GM12875 (cell line): Measurements from ENCODE around the gene S100A12.

Experiments
- H3K4me3 ChIP-seq: one replicate; pipeline ENCODE4 v1.5.1; 2011; ENCODE audit warnings: low read depth, low read length, control low read depth
- TF ChIP-seq, protein P1 (sequence below): IDR thresholded peaks from 2 replicates; pipeline ENCODE4 v1.5.1; 2011; ENCODE audit warnings: low read depth, mild to moderate bottlenecking, control low read depth, inconsistent platforms, low read length, moderate library complexity, borderline replicate concordance; ENCODE audit not compliant: insufficient read depth

S100A12 gene

DNA sequence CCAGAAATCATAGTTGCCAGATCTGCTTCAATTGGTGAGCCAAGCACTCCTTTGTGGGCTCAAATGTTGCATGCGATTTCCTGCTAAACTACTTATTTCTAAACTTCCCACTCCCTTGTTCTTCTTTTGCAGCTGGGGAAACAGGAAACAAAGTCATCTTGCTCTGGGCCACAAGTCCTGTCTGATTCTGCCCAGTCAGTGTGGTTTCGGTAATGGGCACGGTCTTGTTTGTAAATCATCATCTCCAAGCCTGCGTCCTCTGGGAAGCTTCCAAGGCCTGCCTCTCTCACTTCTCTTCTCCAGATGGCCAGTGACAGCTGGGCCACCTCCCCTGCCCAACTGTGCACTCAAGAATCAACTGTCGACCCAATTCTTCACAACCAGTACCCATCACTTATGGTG, 11.1 kb upstream of the S100A12 start:
- TF ChIP-seq, protein P1, sequence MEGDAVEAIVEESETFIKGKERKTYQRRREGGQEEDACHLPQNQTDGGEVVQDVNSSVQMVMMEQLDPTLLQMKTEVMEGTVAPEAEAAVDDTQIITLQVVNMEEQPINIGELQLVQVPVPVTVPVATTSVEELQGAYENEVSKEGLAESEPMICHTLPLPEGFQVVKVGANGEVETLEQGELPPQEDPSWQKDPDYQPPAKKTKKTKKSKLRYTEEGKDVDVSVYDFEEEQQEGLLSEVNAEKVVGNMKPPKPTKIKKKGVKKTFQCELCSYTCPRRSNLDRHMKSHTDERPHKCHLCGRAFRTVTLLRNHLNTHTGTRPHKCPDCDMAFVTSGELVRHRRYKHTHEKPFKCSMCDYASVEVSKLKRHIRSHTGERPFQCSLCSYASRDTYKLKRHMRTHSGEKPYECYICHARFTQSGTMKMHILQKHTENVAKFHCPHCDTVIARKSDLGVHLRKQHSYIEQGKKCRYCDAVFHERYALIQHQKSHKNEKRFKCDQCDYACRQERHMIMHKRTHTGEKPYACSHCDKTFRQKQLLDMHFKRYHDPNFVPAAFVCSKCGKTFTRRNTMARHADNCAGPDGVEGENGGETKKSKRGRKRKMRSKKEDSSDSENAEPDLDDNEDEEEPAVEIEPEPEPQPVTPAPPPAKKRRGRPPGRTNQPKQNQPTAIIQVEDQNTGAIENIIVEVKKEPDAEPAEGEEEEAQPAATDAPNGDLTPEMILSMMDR: no peak
- no peak overlapping the region for H3K4me3 ChIP-seq

DNA sequence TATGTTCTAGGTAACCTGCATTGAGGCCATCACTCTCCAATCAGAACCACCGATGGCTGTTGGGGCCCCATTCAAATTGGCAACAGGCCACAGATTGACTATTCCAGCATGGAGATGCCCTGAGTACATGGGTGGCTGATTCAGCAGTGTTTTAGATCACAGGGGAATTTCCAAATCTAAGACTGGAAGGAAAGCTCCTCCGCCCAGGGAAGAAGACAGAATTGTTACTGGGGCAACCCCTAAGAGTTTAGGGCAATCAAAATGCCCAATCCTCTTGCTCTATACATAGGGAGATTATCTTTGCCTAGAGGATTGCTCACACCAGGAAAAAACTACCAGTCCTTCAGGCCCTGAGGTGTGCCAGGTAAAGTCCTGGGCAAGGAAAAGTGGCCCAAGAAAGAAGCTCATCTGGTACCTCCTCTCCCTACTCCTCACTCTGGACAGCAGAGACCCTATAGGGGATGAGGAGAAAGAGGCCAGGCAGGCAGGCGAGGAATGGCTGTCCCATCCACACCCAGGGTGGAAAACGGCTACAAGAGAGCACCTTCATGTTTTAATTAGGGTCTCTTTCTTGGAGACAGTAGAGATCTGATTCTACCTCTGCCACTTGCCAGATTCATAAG, 9.6 kb upstream of the S100A12 start:
- H3K4me3 ChIP-seq: no peak overlapping the region
- TF ChIP-seq, protein P1: no peak

DNA sequence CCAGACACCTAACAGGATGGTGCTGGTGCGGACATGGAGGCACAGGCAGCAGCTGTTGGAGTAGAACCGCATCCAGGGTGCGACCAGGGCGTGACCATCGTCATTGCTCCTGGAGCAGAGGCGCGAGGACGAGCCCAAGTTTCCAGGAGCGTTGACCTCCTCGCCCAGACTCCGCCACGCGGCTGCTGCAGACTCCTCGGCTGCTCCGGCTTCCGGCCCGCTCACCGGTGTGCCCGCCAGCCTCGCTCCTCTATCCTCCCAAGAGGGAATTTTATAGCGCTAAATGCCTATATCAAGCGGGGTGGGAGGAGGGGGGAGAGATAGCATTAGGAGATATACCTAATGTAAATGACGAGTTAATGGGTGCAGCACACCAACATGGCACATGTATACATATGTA, 5.3 kb upstream of the S100A12 start:
- H3K4me3 ChIP-seq: no peak overlapping the region
- TF ChIP-seq, protein P1: no peak

DNA sequence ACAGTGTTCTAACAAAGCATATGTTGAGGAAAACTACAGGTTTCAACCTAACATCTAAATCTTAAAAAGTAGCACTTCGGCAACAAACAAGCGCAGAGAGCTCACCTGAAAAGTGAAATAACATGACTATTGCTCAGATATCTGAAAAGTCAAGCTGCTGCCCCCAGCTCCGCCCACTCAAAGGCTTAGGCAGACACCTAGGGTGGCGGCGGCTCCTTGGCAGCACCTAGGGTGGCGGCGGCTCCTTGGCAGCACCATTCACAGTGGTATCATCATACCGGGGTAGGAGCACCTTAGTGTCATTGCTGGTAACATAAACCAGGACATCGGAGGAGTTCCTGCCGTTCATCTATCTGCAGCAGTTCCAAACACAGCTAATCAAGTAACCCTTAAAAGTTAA, 4.2 kb upstream of the S100A12 start:
- TF ChIP-seq, protein P1: no peak
- H3K4me3 ChIP-seq: no peak overlapping the region

DNA sequence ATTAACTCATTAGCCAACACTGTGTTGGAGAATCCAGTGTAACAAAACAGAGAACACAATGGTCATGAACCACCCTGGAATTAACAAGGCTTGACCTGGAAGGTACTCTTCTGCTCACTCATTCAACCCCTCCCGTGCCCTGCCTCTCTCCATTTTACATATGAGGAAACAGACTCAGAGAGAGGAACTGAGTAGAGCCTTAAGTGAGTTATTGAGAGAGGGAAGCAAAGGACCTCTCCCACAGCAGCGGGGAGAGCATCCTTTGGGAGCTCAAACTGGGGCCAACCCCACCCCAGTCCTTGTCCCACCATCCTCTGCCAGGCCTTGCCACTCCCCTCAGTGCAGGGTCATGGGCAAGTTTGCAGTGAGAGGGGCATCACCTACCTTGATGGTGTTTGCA, 1.4 kb downstream of the S100A12 start:
- H3K4me3 ChIP-seq: no peak overlapping the region
- TF ChIP-seq, protein P1: no peak

DNA sequence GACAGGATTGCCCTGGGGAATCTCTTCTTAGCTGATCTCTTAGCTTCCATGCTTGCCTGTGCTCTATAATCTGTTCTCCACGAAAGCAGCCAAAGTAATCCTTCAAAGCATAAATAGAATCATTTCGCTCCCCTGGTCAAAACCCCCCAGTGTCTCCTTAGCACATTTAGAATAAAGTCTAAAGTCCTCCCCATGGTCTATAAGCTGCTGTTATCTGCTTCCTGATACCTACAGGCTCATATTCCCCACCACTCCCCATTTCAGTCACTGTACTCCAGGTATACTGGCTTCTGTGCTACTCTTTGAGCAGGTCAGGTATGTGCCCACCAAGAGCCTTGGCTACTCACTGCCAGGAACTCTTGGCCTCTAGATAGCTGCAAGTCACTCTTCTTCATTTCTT, 2.9 kb downstream of the S100A12 start:
- TF ChIP-seq, protein P1: no peak
- H3K4me3 ChIP-seq: no peak overlapping the region

DNA sequence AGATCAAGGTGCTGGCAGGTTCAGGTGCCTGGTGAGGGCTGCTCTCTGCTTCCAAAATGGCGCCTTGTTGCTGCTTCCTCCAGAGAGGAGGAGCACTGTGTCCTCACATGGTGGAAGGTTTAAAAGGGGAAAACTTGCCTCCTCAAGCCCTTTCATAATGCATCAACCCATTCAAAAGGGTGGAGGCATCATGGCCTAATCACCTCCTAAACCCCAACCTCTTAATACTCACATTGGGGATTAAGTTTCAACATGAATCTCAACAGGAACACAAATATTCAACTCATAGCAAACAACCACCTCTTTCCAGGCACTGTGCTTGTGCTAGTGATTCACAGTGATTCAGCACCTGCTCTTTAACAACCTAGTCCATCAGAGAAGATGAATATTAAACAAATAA, 4.2 kb downstream of the S100A12 start:
- no peak overlapping the region for H3K4me3 ChIP-seq
- TF ChIP-seq, protein P1: no peak
